ENCODE data around the gene LSM7.

LSM7 gene

GRCh38 chr19:2280633-2281264, 47.6 kb downstream of the LSM7 start:
- Histone ChIP-seq H3K9me3 (ENCODE audit: insufficient read depth, low read depth, low read length) (no peaks in the 10 kb centered on the region), H3K4me3 (ENCODE audit: low read length) (no peak overlapping the region), H3K36me3 (ENCODE audit: insufficient read depth, low read length) (no peaks in the 10 kb centered on the region), H3K9ac (ENCODE audit: low read depth, low read length) (no peak overlapping the region), H3K27me3 (ENCODE audit: insufficient read depth, low read length) (peaks cover 19% of the 10 kb centered on the region), H3K4me1 (ENCODE audit: insufficient read depth, low read length) (no peaks in the 10 kb centered on the region), H3K27ac (ENCODE audit: low read depth, low read length) (no peak overlapping the region)
- WGBS: 83% methylated on average over 26 of the region's 26 CpGs

GRCh38 chr19:2278459-2279158, 49.8 kb downstream of the LSM7 start:
- Histone ChIP-seq H3K4me1 (ENCODE audit: insufficient read depth, low read length) (no peaks in the 10 kb centered on the region), H3K36me3 (ENCODE audit: insufficient read depth, low read length) (no peaks in the 10 kb centered on the region), H3K9me3 (ENCODE audit: insufficient read depth, low read depth, low read length) (no peaks in the 10 kb centered on the region), H3K4me3 (ENCODE audit: low read length) (no peak overlapping the region), H3K27ac (ENCODE audit: low read depth, low read length) (no peak overlapping the region), H3K27me3 (ENCODE audit: insufficient read depth, low read length) (peaks cover 19% of the 10 kb centered on the region), H3K9ac (ENCODE audit: low read depth, low read length) (no peak overlapping the region)
- WGBS: 93% methylated on average over 33 of the region's 33 CpGs

DNA sequence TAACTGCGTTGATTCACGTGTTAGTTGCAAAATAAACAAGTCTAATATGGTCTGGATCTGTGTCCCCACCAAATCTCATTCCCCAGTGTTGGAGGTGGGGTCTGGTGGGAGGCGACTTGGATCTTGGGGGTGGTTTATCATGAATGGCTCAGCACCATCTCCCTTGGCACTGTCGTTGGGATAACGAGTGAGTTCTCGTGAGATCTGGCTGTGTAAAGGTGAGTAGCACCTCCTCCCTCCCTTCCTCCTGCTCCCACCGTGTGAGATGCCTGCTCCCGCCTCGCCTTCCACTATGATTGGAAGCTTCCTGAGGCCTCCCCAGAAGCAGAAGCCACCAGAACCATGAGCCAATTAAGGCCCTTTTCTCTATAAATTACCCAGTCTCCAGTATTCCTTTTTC, 51.2 kb downstream of the LSM7 start:
- H3K36me3 ChIP-seq (ENCODE audit: insufficient read depth, low read length): peaks cover 11% of the 10 kb centered on the region
- H3K9me3 ChIP-seq (ENCODE audit: insufficient read depth, low read depth, low read length): no peaks in the 10 kb centered on the region
- H3K4me1 ChIP-seq (ENCODE audit: insufficient read depth, low read length): 0 out of 2 replicates have a peak, but pooled peaks cover 10% of the 10 kb centered on the region
- no peak overlapping the region for H3K4me3 ChIP-seq (ENCODE audit: low read length)
- peaks cover 6% of the 10 kb centered on the region for H3K27me3 ChIP-seq (ENCODE audit: insufficient read depth, low read length)
- H3K9ac ChIP-seq (ENCODE audit: low read depth, low read length): no peak overlapping the region
- no peak overlapping the region for H3K27ac ChIP-seq (ENCODE audit: low read depth, low read length)
- 85% methylated on average over 9 of the region's 9 CpGs for WGBS

GRCh38 chr19:2276429-2276986, 51.9 kb downstream of the LSM7 start:
- Histone ChIP-seq H3K4me3 (ENCODE audit: low read length) (no peak overlapping the region), H3K4me1 (ENCODE audit: insufficient read depth, low read length) (peaks cover 14% of the 10 kb centered on the region; the same call in 1 of the 2 replicates), H3K36me3 (ENCODE audit: insufficient read depth, low read length) (peaks cover 16% of the 10 kb centered on the region), H3K27ac (ENCODE audit: low read depth, low read length) (no peak overlapping the region), H3K27me3 (ENCODE audit: insufficient read depth, low read length) (peaks cover under 1% of the 10 kb centered on the region; the same call in 1 of the 2 replicates), H3K9ac (ENCODE audit: low read depth, low read length) (no peak overlapping the region), H3K9me3 (ENCODE audit: insufficient read depth, low read depth, low read length) (no peaks in the 10 kb centered on the region)
- WGBS: 94% methylated on average over 28 of the region's 28 CpGs

DNA sequence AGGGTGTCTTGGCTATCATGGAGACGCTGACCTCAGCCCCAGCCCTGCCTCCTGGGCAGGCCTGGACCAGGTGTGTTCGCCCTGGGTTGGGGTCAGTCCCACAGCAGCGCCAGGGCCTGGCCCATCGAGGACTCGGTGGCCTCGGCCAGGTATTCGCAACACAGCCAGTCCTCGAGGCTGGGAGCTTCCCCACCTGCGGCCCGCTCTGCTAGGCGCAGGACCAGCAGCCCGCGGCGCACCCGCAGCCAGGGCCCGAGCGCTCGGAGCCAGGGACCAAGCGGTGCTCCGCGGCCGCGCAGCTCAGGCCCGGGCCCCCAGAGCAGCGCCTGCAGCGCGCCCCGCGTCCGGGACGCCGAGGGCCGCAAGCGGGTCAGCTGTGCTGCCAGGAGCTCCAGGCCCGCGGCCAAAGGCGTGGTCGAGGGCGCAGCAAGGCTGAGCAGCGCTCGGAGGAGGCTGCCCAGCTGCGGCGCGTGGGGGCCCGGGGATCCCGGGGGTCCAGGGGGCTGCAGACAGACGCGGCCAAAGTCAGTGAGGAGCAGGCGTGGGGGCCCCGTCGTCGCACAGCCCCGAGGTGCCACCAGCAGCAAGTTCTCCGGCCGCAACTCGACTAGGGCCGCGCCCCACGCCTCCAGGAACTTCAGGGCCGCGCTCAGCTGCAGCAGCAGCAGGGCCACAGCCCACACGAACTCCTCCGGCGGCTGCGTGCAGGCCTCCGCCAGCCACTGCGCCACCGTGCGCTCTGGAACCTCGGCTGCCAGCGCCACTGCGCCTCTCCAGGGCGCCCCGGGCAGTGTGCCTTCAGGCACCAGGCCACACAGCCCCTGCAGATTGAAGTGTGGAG, 52.6 kb downstream of the LSM7 start:
- no peak overlapping the region for H3K4me3 ChIP-seq (ENCODE audit: low read length)
- no peak overlapping the region; the same call in 1 of the 2 replicates for H3K27ac ChIP-seq (ENCODE audit: low read depth, low read length)
- no peaks in the 10 kb centered on the region for H3K27me3 ChIP-seq (ENCODE audit: insufficient read depth, low read length)
- no peaks in the 10 kb centered on the region for H3K9me3 ChIP-seq (ENCODE audit: insufficient read depth, low read depth, low read length)
- no peak overlapping the region for H3K9ac ChIP-seq (ENCODE audit: low read depth, low read length)
- 93% methylated on average over 74 of the region's 74 CpGs for WGBS
- peaks cover 16% of the 10 kb centered on the region; the same call in 1 of the 2 replicates for H3K4me1 ChIP-seq (ENCODE audit: insufficient read depth, low read length)
- H3K36me3 ChIP-seq (ENCODE audit: insufficient read depth, low read length): peaks cover 19% of the 10 kb centered on the region

DNA sequence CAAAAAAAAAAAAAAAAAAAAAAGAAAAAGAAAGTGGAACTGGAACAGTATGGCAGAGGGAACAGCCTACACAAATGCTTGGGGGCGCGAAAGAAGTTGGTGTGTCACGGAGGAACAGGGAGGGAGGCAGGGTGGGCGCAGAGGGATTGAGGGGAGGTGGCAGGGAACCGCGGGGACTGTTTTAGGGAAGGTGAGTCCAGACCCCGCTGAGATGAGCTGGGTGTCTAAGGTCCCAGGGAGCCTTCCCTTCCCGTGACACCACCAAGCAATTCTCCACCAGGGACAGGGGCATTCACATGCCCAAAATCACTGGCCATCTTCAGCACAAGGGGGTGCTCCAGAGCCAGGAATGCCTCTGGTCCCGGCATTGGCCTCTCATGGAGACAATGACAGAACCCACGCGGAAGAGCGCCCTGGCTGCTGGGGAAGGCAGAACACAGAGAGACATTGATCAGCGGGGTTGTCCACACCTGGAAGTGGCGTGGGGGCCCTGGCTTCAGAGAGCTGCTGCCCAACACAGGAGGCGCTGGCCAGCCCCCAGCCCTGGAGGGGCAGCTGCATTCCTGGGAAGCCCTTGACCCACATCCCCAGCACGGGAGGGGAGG, 53.4 kb downstream of the LSM7 start:
- Histone ChIP-seq H3K9me3 (ENCODE audit: insufficient read depth, low read depth, low read length) (no peaks in the 10 kb centered on the region), H3K9ac (ENCODE audit: low read depth, low read length) (no peak overlapping the region), H3K4me3 (ENCODE audit: low read length) (no peak overlapping the region), H3K27ac (ENCODE audit: low read depth, low read length) (no peak overlapping the region; the same call in 1 of the 2 replicates), H3K36me3 (ENCODE audit: insufficient read depth, low read length) (peaks cover 19% of the 10 kb centered on the region), H3K27me3 (ENCODE audit: insufficient read depth, low read length) (no peaks in the 10 kb centered on the region), H3K4me1 (ENCODE audit: insufficient read depth, low read length) (peaks cover 16% of the 10 kb centered on the region; the same call in 1 of the 2 replicates)
- WGBS: 71% methylated on average over 16 of the region's 16 CpGs

- no peaks in the 10 kb centered on the region for H3K27me3 ChIP-seq (ENCODE audit: insufficient read depth, low read length)
- no peak overlapping the region for H3K9ac ChIP-seq (ENCODE audit: low read depth, low read length)
- peaks cover 16% of the 10 kb centered on the region; the same call in 1 of the 2 replicates for H3K4me1 ChIP-seq (ENCODE audit: insufficient read depth, low read length)
- H3K27ac ChIP-seq (ENCODE audit: low read depth, low read length): peak overlapping the region; percentile 34; the same call in 1 of the 2 replicates
- WGBS: 91% methylated on average over 9 of the region's 9 CpGs
- H3K9me3 ChIP-seq (ENCODE audit: insufficient read depth, low read depth, low read length): no peaks in the 10 kb centered on the region
- peak overlapping the region; percentile 22; the same call in 1 of the 2 replicates for H3K4me3 ChIP-seq (ENCODE audit: low read length)
- H3K36me3 ChIP-seq (ENCODE audit: insufficient read depth, low read length): peaks cover 19% of the 10 kb centered on the region
These were observed 54.1 kb downstream of the LSM7 start for GRCh38 chr19:2274185-2274711.

GRCh38 chr19:2273356-2274184, 54.8 kb downstream of the LSM7 start:
- Histone ChIP-seq H3K27ac (ENCODE audit: low read depth, low read length) (peak overlapping the region; percentile 92; the same call in 1 of the 2 replicates), H3K27me3 (ENCODE audit: insufficient read depth, low read length) (no peaks in the 10 kb centered on the region), H3K9ac (ENCODE audit: low read depth, low read length) (peak overlapping the region; percentile 46; the same call in 1 of the 2 replicates), H3K9me3 (ENCODE audit: insufficient read depth, low read depth, low read length) (no peaks in the 10 kb centered on the region), H3K36me3 (ENCODE audit: insufficient read depth, low read length) (peaks cover 19% of the 10 kb centered on the region), H3K4me1 (ENCODE audit: insufficient read depth, low read length) (peaks cover 18% of the 10 kb centered on the region; the same call in 1 of the 2 replicates), H3K4me3 (ENCODE audit: low read length) (peak overlapping the region; percentile 22)
- WGBS: 13% methylated on average over 45 of the region's 45 CpGs
